ENCODE results near the gene SLC44A1. TPM values are rescaled to one million over a fixed set of nuclear protein-coding genes. Genes with fewer than 3 reads are reported as not detected.

SLC44A1 gene
- total and polyA plus RNA-seq, 10 of the 15 experiments (the other 5 are each of a cell fraction or from before 2014, with no cell fraction given) = 2.4 to 21.2 (median 12.4) TPM

DNA sequence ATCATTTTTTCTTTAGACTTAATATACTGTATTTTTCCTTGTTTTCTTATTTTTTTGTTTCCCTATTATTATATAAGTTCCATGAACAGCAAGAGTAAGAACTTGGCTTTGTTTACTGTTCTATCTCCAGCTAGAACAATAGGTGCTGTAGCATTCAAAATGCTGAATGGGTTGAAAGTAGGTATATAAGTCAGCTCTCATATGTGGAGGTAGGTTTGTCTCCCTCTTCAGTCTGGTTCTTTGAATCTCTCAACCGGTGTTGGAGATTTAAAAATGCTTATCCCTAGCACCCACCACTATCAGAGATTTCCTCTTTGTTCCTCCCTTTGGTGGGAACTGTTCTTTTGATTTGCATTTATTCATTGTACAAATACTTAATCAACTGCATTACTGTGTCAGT is 115.9 kb downstream of the SLC44A1 start:
- H3K27me3 ChIP-seq (replicated peaks in 1 of 2; ENCODE audit: control insufficient read depth in 2 of 2, insufficient read depth in 2 of 2, low read length in 1 of 2) = no peaks in the 10 kb centered on the region
- RAD21 ChIA-PET (ENCODE audit: unreplicated experiment) = interaction anchor here (1.0 to 1.3 kb wide), 4 partner anchors 10 to 113 kb away, joined by 3 to 4 read pairs (median 3); no protein-coding TSS in a partner anchor
- H3K9ac ChIP-seq (ENCODE audit: control insufficient read depth, insufficient read depth, low read length) = no peak overlapping the region
- SMC1A ChIA-PET (ENCODE audit: uncharacterized antibody, unreplicated experiment) = interaction anchor here (1.0 to 2.1 kb wide), 9 partner anchors 8 to 57 kb away, joined by 3 to 9 read pairs (median 3); no protein-coding TSS in a partner anchor
- 100% methylated on average over 1 of the region's 1 CpG for WGBS (ENCODE audit: insufficient coverage, insufficient replicate concordance, low lambda C conversion rate, missing lambda C conversion rate)
- H4K20me1 ChIP-seq (ENCODE audit: control insufficient read depth, insufficient read depth) = no peaks in the 10 kb centered on the region
- CTCF ChIA-PET = interaction anchor here (1.0 to 1.9 kb wide), 7 partner anchors 14 to 497 kb away, joined by 3 to 6 read pairs (median 3); no protein-coding TSS in a partner anchor
- no peaks in the 10 kb centered on the region for H3K36me3 ChIP-seq (ENCODE audit: control insufficient read depth in 2 of 2, insufficient read depth in 2 of 2, low read length in 1 of 2)
- DNase-seq (ENCODE audit: low read depth, low spot score) (no peak), FAIRE-seq (peak; percentile 75), ATAC-seq (0 out of 3 replicates have a peak, but pooled peaks have one; percentile 12)
- no peaks in the 10 kb centered on the region for H3K9me3 ChIP-seq (replicated peaks; ENCODE audit: control insufficient read depth, insufficient read depth, low read length)
- no peak overlapping the region for H3K27ac ChIP-seq (ENCODE audit: control insufficient read depth, insufficient read depth)
- in situ Hi-C loops (cut with MboI) = no loop called here
- peaks cover 10% of the 10 kb centered on the region for H3K4me1 ChIP-seq (ENCODE audit: control insufficient read depth, insufficient read depth, low read length)
- no peaks in the 10 kb centered on the region for H3K79me2 ChIP-seq (ENCODE audit: control insufficient read depth, insufficient read depth, low read length)
- TF ChIP-seq, protein P1, sequence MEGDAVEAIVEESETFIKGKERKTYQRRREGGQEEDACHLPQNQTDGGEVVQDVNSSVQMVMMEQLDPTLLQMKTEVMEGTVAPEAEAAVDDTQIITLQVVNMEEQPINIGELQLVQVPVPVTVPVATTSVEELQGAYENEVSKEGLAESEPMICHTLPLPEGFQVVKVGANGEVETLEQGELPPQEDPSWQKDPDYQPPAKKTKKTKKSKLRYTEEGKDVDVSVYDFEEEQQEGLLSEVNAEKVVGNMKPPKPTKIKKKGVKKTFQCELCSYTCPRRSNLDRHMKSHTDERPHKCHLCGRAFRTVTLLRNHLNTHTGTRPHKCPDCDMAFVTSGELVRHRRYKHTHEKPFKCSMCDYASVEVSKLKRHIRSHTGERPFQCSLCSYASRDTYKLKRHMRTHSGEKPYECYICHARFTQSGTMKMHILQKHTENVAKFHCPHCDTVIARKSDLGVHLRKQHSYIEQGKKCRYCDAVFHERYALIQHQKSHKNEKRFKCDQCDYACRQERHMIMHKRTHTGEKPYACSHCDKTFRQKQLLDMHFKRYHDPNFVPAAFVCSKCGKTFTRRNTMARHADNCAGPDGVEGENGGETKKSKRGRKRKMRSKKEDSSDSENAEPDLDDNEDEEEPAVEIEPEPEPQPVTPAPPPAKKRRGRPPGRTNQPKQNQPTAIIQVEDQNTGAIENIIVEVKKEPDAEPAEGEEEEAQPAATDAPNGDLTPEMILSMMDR (IDR thresholded peaks at IDR 0.05 in 2 of 3, conservative IDR thresholded peaks at IDR 0.05 in 1 of 3; ENCODE audit: control insufficient read depth in 2 of 3, extremely low read depth in 1 of 3, insufficient read depth in 1 of 3, low read depth in 3 of 3, low read length in 3 of 3) = 0 out of 6 replicates have a peak, but pooled peaks of 1 of the 3 experiments have one; percentile 9
- TF ChIP-seq, protein P2, sequence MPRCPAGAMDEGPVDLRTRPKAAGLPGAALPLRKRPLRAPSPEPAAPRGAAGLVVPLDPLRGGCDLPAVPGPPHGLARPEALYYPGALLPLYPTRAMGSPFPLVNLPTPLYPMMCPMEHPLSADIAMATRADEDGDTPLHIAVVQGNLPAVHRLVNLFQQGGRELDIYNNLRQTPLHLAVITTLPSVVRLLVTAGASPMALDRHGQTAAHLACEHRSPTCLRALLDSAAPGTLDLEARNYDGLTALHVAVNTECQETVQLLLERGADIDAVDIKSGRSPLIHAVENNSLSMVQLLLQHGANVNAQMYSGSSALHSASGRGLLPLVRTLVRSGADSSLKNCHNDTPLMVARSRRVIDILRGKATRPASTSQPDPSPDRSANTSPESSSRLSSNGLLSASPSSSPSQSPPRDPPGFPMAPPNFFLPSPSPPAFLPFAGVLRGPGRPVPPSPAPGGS (IDR thresholded peaks at IDR 0.05; ENCODE audit: borderline replicate concordance, insufficient read depth, low read depth, low read length, poor library complexity, severe bottlenecking) = no peak
- POLR2A ChIA-PET = no interaction called here
- no peak overlapping the region for H3K4me2 ChIP-seq (ENCODE audit: control insufficient read depth, insufficient read depth)
- intact Hi-C loops (cut with micrococcal nuclease; ENCODE audit: unreplicated experiment) = no loop called here
- BruUV-seq (replicated peaks) = no TSS peak
- H2AFZ ChIP-seq (ENCODE audit: control insufficient read depth, low read depth, low read length) = no peak overlapping the region
- no peak overlapping the region for H3K4me3 ChIP-seq

Measured in GM12878 (cell line).